Testis (tissue), 3 donors: Measurements from ENCODE around the gene MRPS26. TPM values are rescaled to one million over a fixed set of nuclear protein-coding genes. Genes with fewer than 3 reads are reported as not detected.
"Not testable (repeated sequence)": the region's sequence is repeated elsewhere in the genome, so short reads cannot be mapped to it uniquely, and the experiment has no call there.

Source experiments
- DNase-seq: peaks from one replicate; pipeline ENCODE4 v3.0.0-alpha.2; 2019
- H3K27ac ChIP-seq, 2 donors: fragments of 200-600 bp; sonication (generic); one replicate each; pipeline ENCODE4 v1.5.1; 2019
- H3K27me3 ChIP-seq: fragments of 200-600 bp; sonication (generic); one replicate; pipeline ENCODE4 v1.5.1; 2019
- H3K36me3 ChIP-seq: fragments of 200-600 bp; sonication (generic); one replicate; pipeline ENCODE4 v1.5.1; 2017; ENCODE audit warnings: low read depth; ENCODE audit errors: missing control alignments
- H3K4me1 ChIP-seq: fragments of 200-600 bp; sonication (generic); one replicate; pipeline ENCODE4 v1.5.1; 2019
- H3K4me3 ChIP-seq, 2 donors: fragments of 200-600 bp; sonication (generic); one replicate each; pipeline ENCODE4 v1.5.1; 2017 to 2019
- H3K9me3 ChIP-seq: fragments of 200-600 bp; sonication (generic); one replicate; pipeline ENCODE4 v1.5.1; 2017
- POLR2A ChIP-seq: fragments of 450-650 bp; IDR thresholded peaks from one replicate; pipeline ENCODE4 v1.6.1; 2017; ENCODE audit warnings: antibody characterized with exemption, mild to moderate bottlenecking, moderate library complexity
- WGBS, 2 donors: methylation state at CpG; one replicate each; pipeline ENCODE4 v1.1.5; 2018; 5-methylcytosine and 5-hydroxymethylcytosine counted together
- intact Hi-C: fragments of 100-400 bp; cut with DNase I; formaldehyde crosslinking; loops from one replicate; pipeline ENCODE4 v1.15.1; 2023; ENCODE audit warnings: low total_unique reads
- polyA plus RNA-seq: library from polyadenylated mRNA; stranded (reverse); fragments of 350-450 nt; fragmentation: Illumina TruSeq; extraction: RNeasy Lipid Tissue Mini Kit (QIAGEN cat#74804); gene quantifications from one replicate; pipeline ENCODE4 v1.2.3, GENCODE V29; 2014; ENCODE audit warnings: low read depth, low replicate concordance; ENCODE audit not compliant: insufficient read depth
- total RNA-seq, 2 donors: library from RNA; depleted of rRNA; stranded (reverse); fragments of >200 nt; gene quantifications; one replicate each; pipeline ENCODE4 v1.2.3, GENCODE V29; 2016
- TF ChIP-seq, protein P1 (sequence below), 3 experiments: fragments of 450-650 bp in 2 of 3; fragments of 200-600 bp in 1 of 3; sonication (generic) in 1 of 3; IDR thresholded peaks; one replicate each; pipeline ENCODE4 v1.5.1; 2016 to 2019; ENCODE audit warnings: antibody characterized with exemption in 3 of 3, mild to moderate bottlenecking in 2 of 3, moderate library complexity in 1 of 3

Gene MRPS26
- total and polyA plus RNA-seq, 3 donors from 2014 or later, result 28.3 to 55.9 (median 37.4) TPM

DNA sequence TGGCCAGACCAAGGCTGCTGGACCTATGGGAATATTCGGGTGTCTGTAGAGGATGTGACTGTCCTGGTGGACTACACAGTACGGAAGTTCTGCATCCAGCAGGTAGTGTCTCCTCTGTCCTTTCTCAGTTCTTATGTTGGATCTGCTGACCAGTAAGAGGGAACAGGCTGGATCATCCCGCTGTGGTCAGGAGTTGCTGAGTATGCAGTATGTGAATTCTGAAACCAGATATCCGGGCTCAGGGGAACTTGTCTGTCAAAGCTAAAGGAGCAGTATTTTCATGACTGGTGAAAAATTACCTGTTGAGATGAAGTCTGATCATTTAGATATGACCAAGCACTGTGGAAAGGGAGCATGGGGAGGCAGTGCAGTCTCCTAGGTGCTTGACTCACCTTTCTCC, 24.5 kb upstream of the MRPS26 start:
- no peaks in the 10 kb centered on the region for H3K27me3 ChIP-seq
- peaks cover 12% of the 10 kb centered on the region for H3K4me1 ChIP-seq
- no peak for DNase-seq
- H3K36me3 ChIP-seq, result no peaks in the 10 kb centered on the region
- H3K9me3 ChIP-seq, result no peaks in the 10 kb centered on the region
- H3K4me3 ChIP-seq, result no peak overlapping the region
- H3K27ac ChIP-seq, result no peak overlapping the region
- 90 to 98% methylated on average over 4 of the region's 4 CpGs for WGBS, 2 donors
- intact Hi-C loops, result no loop called here
- TF ChIP-seq, protein P1, sequence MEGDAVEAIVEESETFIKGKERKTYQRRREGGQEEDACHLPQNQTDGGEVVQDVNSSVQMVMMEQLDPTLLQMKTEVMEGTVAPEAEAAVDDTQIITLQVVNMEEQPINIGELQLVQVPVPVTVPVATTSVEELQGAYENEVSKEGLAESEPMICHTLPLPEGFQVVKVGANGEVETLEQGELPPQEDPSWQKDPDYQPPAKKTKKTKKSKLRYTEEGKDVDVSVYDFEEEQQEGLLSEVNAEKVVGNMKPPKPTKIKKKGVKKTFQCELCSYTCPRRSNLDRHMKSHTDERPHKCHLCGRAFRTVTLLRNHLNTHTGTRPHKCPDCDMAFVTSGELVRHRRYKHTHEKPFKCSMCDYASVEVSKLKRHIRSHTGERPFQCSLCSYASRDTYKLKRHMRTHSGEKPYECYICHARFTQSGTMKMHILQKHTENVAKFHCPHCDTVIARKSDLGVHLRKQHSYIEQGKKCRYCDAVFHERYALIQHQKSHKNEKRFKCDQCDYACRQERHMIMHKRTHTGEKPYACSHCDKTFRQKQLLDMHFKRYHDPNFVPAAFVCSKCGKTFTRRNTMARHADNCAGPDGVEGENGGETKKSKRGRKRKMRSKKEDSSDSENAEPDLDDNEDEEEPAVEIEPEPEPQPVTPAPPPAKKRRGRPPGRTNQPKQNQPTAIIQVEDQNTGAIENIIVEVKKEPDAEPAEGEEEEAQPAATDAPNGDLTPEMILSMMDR (IDR thresholded peaks at IDR 0.05), result no peak
- no peak for TF ChIP-seq POLR2A

DNA sequence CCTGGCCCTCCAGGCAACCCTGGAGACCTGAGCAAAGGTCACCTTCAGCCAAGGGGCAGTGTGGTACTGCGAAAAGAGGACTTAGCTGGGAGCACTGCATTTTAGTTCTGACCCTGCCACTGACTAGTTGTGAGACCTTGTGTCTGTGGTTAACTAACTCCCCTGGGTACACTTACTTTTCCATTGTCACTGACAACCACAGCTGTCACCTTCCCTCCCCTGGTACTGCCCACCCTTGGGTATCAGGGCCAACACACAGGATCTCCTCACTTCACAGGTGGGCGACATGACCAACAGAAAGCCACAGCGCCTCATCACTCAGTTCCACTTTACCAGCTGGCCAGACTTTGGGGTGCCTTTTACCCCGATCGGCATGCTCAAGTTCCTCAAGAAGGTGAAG, 24.1 kb upstream of the MRPS26 start:
- Histone ChIP-seq H3K9me3 (no peaks in the 10 kb centered on the region), H3K36me3 (no peaks in the 10 kb centered on the region), H3K4me1 (peaks cover 12% of the 10 kb centered on the region), H3K27me3 (no peaks in the 10 kb centered on the region), H3K4me3 (no peak overlapping the region), H3K27ac (no peak overlapping the region)
- no peak for DNase-seq
- WGBS, 2 donors, result 91 to 94% methylated on average over 4 to 5 of the region's 5 CpGs
- intact Hi-C loops, result no loop called here
- TF ChIP-seq POLR2A, result no peak
- TF ChIP-seq, protein P1 (IDR thresholded peaks at IDR 0.05), result no peak

DNA sequence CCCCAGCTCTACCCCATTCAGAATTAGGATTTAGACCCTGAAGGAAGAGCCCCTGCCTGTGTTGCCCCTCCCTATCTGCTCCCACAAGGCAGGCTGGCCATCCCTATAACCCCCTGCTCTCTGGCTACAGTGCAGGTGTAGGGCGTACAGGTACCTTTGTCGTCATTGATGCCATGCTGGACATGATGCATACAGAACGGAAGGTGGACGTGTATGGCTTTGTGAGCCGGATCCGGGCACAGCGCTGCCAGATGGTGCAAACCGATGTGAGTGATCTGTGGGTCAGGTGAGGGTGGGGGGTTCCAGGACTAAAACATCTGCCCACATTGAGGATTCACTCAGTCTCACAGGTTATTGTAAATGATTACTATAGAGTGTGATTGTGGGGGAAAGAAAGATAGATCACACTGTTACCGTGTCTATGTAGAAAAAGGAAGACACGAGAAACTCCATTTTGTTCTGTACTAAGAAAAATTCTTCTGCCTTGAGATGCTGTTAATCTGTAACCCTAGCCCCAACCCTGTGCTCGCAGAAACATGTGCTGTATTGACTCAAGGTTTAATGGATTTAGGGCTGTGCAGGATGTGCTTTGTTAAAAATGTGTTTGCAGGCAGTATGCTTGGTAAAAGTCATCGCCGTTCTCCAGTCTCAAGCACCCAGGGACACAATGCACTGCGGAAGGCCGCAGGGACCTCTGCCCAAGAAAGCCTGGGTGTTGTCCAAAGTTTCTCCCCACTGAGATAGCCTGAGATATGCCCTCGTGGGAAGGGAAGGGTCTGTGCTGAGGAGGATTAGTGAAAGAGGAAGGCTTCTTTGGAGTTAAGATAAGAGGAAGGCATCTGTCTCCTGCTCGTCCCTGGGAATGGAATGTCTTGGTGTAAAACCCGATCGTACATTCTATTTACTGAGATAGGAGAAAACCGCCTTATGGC, 23.0 kb upstream of the MRPS26 start:
- H3K9me3 ChIP-seq, H3K4me3 ChIP-seq, intact Hi-C loops, H3K27me3 ChIP-seq, DNase-seq, H3K36me3 ChIP-seq: not testable (repeated sequence)
- 51 to 60% methylated on average over 16 to 20 of the region's 20 CpGs for WGBS, 2 donors
- Histone ChIP-seq H3K27ac (peak overlapping the region in 1 of 2 donors; percentile 24), H3K4me1 (peaks cover 12% of the 10 kb centered on the region)

DNA sequence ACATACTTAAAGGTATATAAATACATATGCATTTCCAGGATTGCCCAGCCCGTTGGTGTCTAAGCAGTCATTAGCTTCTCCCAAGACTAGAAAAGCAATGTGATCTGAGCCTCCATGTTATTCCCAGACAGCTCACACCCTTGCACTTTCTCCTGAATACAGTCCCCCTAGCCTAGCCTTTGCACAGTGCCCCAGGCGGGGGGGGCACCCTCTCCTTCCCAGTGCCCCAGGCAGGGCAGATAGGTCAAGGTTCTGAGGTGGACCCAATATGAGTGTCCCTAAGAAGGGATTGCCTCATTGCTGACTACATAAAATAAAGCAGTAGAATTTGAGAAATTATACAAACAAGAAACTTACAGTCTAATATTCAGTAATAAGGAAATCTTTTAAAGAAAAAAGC, 17.9 kb upstream of the MRPS26 start:
- Histone ChIP-seq H3K27ac (no peak overlapping the region), H3K4me1 (peaks cover 2% of the 10 kb centered on the region), H3K9me3 (no peaks in the 10 kb centered on the region), H3K27me3 (no peaks in the 10 kb centered on the region), H3K36me3 (no peaks in the 10 kb centered on the region), H3K4me3 (no peak overlapping the region)
- DNase-seq, result no peak
- intact Hi-C loops, result no loop called here
- WGBS, 2 donors, result 84% methylated on average over 2 of the region's 2 CpGs
- TF ChIP-seq POLR2A, result no peak
- TF ChIP-seq, protein P1 (IDR thresholded peaks at IDR 0.05), result no peak

DNA sequence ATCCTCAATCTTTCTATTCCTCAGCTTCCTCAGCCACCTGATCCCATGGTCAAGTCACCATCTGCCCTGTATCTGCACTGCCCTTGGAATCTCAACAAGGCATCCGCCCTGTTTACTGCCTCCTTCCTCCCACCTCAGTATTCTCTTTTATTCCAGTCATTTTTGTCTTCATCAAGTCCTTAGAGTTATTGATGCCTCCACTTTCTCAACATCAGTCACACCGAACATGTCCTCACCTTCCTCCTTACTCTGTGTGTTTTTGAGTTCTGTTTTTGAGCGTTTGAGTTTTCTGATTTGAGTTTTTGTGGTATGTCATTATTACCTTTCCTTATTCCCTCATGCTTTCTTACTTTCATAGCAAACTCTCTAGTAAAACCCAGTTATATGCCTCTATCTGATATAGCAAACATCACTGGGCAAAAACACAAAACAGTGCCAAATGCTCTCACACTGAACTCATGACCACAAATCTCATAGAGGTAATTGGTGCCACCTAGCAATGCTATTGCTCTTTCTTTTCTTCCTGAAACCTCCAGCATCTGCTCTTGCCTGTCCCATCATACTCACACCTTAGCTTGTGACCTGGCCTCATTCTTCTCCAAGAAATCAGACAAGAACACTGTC, 14.2 kb upstream of the MRPS26 start:
- intact Hi-C loops, result no loop called here

More for the DNA sequence above, 14.2 kb upstream of the MRPS26 start:
- no peak overlapping the region for H3K4me3 ChIP-seq
- no peak for DNase-seq
- 92 to 97% methylated on average over 3 of the region's 3 CpGs for WGBS, 2 donors
- H3K9me3 ChIP-seq, result no peaks in the 10 kb centered on the region
- no peak overlapping the region for H3K27ac ChIP-seq
- H3K4me1 ChIP-seq, result no peaks in the 10 kb centered on the region
- H3K36me3 ChIP-seq, result no peaks in the 10 kb centered on the region
- no peaks in the 10 kb centered on the region for H3K27me3 ChIP-seq
- no peak for TF ChIP-seq POLR2A
- TF ChIP-seq, protein P1 (IDR thresholded peaks at IDR 0.05), result no peak
